GM19328 (cell line): ENCODE data around the gene FAM81A.
"Not testable (repeated sequence)": the region's sequence is repeated elsewhere in the genome, so short reads cannot be mapped to it uniquely, and the experiment has no call there.

Source experiments
- ATAC-seq: cut with Tn5 transposase; IDR thresholded peaks from one replicate; pipeline ENCODE4 v1.9.1; 2021; ENCODE audit warnings: mild to moderate bottlenecking, moderate library complexity; ENCODE audit not compliant: unreplicated experiment

The FAM81A gene

DNA sequence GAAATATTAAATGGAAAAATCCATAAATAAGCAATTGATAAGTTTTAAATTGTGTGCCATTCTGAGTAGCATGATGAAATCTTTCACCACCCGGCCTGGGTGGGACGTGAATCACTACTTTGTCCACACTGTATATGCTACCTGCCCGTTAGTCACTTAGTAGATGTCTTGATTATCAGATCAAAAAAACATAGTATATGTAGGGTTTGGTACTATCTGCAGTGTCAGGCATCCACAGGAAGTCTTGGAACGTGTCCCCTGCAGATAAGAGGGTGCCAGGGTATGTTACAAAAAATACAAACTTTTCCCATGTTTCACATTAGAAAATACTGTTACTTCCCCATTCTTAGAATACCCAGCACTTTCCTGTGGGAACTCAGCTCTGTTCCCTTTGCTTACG is 35.2 kb downstream of the FAM81A start:
- no peak for ATAC-seq

DNA sequence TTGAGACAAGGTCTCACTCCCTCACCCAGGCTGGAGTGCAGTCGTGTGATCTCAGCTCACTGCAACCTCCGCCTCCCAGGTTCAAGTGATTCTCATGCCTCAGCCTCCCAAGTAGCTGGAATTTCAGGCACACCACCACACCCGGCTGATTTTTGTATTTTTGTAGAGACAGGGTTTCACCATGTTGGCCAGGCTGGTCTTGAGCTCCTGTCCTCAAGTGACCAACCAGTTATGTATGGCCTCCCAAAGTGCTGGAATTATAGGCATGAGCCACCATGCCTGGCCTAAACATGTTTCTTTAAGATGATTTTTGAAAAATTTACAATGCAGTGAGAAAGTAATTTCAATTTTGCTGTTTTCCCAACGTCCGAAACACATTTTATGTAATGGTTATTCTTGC is 37.2 kb downstream of the FAM81A start:
- not testable (repeated sequence) for ATAC-seq

DNA sequence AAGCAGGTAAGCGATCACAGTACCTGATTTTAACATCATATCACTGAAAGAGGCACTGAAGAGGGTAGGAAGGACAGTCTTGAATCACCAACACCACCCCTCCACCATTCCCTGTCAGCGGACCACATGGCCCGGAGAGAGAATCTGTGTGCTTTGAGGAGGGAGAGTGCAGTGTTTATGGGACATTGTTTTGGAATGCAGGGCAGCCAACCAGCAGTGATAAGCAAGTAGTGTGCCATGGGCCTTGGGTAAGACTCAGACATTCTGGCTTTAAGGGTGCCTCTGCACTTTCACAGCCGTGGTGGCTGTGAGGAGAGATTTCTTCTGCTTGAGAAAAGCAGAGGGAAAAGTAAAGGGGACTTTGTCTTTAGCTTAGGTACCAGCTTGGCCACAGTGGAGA is 46.4 kb downstream of the FAM81A start:
- no peak for ATAC-seq

DNA sequence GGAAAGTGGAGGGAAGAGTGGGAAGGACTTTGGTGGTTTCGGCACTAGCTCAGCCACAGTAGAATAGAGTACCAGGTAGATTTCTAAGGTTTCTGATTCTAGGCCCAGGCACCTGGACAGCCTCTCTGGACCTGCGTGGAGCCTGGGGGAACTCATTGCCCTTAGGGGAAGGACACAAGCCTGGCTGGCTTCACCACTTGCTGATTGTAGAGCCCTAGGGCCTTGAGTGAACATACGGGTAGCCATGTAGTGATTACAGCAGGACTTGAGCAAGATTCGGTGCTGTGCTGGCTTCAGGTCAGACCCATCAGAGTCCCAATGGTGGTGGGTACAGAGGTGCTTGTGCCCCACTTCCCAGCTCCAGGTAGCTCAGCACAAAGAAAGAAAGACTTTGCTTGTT is 47.0 kb downstream of the FAM81A start:
- ATAC-seq, result no peak

DNA sequence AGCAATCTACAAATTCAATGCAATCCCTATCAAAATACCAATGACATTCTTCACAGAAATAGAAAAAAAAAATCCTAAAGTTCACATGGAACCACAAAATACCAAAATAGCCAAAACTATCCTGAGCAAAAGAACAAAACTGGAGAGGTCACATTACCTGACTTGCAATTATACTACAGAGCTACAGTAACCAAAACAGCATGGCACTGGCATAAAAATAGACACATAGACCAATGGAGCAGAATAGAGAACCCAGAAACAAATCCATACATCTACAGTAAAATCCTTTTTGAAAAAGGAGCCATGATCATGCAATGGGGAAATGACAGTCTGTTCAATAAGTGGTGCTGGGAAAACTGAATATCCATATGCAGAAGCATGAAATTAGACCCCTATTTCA is 51.5 kb downstream of the FAM81A start:
- not testable (repeated sequence) for ATAC-seq

DNA sequence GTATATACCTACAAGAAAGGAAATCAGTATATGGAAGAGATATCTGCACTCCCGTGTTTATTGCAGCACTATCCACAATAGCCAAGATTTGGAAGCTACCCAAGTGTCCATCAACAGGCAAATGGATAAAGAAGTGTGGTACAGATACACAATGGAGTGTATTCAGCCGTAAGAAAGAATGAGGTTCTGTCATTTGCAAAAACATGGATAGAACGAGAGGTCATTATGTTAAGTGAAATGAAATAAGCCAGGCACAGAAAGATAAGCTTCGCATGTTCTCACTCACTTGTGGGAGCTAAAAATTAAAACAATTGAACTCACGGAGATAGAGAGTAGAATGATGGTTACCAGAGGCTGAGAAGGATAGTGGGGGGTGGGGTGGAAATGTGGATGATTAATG is 53.1 kb downstream of the FAM81A start:
- ATAC-seq, result no peak

DNA sequence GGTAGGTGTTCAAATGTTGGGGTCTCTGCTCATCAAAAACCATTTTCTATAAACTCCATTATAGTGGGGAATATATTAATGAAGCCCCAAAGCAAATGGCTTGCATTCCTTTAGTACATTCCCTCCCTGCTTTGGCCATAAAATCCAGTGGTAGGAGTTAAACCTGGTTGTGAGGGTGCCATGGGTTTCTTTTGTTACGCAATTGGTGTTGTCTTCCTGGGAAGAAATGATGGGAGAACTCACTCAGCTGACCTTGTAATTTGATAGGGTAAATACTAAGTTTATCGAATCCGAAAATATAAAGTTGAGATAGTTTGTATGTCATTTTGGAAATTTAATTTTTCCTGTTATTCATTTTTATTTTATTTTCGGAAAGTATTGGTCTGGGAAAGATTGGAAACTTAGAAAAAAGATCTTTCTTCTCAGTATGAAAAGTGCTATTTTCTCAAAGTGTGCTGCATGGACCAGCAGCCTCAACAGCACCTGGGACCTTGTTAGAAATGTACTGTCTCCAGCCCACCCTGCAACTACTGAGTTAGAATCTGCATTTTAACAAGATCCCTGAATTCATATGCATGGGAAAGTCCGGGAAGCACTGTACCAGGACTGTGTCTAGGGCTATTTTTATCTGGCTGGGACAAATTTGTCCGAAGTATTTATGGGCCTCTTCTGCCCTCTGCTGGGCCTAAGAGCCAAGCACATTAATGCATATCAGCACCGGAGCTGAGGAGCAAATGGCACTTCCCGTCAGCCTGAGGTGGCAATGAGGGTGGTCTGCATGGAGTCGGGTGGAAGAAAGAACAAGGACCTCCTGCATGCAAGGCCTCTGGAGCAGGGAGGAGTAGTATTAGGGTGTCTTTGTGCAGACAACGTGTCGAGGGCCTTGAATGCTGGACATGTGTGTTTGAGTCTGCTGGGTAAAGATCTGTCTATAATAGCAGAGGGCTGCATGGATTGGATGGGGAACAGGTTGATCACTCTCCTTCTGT is 54.7 kb downstream of the FAM81A start:
- ATAC-seq, result no peak

DNA sequence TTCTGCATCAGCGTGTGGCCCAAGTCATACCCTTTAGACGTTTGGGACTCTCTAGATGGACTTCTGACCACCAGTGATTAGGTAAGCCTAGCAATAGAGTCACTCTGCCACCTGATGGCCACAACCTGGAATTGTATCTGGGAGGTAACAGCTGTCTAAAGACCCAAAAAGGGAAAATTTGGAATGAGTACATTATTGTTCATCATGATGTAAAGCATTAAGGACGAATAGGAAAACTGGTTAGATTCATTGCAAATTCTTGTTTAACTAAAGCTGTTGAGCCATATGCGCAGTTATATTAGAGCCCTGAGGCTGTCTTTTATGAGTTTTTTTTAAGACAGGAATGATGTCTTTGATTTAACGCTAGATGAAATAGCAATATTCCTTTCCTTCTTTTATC is 63.6 kb downstream of the FAM81A start:
- no peak for ATAC-seq

DNA sequence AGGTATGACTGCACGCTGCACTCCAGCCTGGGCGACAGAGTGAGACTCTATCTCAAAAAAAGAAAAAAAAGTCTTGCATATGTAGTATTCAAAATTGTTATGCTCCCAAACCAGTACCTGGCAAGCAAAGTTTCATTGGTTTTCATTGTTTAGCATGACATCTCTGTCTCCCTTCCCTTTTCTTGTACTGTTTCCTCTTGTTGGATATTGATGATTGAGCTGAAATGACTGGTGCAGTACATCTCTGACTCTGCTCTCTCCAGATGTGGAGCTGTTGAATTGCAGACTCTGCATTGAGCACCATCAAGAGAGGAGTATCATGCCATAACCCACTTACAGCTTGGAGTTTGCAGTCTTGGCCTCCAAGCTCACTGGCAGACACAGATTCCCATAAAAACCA is 77.2 kb downstream of the FAM81A start:
- ATAC-seq, result no peak

DNA sequence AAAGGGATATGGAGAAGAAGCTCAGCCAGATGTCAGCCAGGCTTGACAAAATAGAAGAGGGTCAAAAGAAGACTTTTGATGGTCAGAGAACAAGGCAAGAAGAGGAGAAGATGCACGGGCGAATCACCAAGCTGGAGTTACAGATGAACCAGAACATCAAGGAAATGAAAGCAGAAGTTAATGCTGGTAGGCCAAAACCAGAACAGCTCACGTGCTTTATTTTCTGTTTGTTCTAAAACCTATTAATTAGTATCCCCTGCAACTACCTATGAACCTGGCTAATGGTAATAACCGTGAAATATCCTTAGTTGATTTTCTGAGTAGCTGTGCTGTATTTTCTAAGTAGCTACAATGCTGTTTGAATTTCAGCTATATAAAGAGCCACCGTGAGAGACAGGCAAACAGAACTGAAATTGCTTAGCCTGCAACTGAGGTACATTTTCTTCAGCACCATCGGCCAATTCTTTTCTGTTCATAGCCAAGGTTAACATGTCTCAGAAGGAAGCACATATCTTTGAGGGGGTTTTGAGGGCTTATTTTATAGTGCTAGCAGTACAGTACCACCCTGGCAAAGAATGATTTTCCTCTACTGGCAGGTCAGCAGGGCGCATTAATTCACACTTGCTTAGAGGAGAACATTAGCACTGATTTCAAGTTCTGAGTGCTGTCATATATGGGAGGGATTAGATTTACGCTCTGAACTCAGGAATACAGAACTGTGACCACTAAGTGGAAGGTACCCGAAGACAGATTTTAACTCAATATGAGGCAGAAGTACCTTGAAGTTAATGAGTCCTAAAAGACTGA is 78.9 kb downstream of the FAM81A start:
- ATAC-seq, result no peak

DNA sequence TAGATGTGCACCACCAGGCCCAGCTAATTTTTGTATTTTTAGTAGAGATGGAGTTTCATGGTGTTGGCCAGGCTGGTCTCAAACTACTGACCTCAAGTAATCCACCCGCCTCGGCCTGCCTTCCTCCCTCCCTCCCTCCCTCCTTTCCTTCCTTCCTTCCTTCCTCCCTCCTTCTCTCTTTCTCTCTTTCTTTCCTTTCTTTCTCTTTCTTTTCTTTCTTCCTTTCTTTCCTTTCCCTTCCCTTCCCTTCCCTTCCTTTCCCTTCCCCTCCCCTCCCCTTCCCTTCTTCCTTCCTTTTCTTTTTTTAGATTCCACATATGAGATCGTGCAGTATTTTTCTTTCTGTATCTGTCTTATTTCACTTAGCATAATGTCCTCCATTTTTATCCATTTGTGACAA is 81.3 kb downstream of the FAM81A start:
- no peak for ATAC-seq

DNA sequence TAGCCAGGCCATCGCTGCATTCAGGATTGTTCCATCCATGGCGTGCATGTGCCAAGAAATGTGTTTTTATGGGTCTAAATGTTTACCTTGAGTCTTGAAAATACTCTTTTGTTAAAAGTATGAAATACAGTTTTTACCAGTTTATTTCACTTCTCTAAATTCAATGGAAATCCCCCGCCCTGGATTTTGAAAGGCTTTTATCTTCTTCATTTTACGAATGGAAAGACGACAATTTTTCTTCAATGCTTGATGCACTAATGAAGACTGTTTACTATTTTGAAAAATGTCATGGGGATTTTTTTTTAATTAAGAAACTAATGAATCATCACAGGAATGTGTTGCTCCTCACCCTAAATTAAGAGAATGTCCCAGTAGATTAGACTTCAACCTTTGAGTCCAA is 83.5 kb downstream of the FAM81A start:
- no peak for ATAC-seq

DNA sequence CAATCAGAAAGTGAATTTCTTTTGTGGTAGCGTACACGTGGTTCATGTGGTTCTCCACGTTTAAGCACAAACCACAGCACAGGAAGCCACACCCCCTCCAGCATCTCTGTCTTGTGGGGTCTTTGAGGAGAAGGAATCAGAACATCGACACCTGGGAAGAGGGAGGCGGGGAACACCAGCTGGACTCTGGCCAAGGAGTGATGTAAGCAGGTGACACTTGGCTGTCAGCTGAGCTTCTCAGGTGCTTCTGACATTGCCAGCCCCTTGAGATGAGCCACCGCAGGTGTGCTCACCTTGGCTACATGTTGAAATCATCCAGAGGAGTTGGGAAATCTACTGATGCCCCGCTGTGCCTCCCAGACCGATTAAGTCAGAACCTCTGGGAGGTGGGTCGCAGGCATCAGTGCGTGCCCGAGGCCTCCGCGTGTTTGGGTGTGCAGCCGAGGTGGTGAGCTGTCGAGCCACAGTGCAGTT is 85.0 kb downstream of the FAM81A start:
- no peak for ATAC-seq

DNA sequence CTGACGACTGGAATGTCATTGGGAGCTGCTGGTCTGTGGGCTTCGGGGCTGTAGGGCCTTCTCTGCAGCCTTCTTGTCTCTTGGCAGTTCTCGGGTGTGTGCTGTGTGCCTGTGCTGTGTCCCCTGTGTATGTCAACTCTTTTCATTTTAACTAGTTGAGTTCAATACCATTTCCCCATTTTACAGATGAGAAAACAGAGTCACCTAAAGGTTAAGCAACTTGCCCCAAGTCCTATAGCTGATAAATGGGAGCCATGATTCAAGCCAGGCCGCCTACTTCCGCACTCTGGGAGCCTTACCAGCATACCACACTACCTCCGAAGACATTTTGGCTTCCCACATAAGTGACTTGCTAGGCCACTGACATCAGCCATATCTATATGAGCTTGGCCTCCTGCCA is 85.7 kb downstream of the FAM81A start:
- ATAC-seq, result no peak

DNA sequence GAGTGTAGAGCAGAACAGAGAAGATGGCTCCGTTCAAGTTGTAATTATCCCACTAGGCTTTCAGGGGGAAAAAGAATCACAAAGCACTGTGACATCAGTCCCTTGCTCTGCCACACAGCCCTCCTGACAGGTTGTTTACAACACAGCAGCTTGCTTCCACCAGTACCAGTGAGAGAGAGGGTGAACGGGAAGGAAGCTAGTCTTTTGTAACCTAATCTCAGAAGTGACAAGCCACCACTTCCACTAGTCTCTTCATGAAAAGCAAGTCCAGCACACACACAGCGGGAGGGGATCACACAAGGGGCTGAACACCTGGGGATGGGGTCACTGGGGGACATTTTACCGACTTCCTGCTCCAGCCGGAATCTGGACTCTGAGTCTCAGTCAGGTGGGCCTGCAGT is 86.3 kb downstream of the FAM81A start:
- ATAC-seq, result no peak

DNA sequence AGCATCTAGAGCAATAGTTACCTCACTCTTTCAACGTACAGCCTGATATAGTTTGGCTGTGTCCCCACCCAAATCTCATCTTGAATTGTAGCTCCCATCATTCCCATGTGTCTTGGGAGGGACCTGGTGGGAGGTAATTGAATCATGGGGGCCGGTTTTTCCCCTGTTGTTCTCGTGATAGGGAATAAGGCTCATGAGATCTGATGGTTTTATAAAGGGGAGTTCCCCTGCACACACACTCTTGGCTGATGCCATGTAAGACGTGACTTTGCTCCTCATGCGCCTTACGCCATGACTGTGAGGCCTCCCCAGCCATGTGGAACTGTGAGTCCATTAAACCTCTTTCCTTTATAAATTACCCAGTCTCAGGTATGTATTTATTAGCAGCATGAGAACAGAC is 88.5 kb downstream of the FAM81A start:
- ATAC-seq, result not testable (repeated sequence)

DNA sequence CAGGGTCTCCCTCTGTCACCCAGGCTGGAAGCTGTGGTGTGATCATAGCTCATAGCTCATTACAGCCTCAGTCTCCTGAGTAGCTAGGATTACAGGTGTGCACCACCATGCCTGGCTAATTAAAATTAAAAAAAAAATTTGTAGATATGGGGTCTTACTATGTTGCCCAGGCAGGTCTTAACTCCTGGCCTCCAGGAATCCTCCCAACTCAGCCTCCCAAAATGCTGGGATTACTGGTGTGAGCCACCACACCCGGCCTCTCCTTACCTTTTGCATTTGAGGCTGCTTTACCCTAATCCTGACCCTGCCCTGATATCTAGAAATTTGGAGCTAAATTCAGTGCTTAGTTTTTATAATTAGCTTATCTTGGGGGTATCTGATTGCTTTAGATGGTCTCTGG is 90.4 kb downstream of the FAM81A start:
- ATAC-seq, result no peak

DNA sequence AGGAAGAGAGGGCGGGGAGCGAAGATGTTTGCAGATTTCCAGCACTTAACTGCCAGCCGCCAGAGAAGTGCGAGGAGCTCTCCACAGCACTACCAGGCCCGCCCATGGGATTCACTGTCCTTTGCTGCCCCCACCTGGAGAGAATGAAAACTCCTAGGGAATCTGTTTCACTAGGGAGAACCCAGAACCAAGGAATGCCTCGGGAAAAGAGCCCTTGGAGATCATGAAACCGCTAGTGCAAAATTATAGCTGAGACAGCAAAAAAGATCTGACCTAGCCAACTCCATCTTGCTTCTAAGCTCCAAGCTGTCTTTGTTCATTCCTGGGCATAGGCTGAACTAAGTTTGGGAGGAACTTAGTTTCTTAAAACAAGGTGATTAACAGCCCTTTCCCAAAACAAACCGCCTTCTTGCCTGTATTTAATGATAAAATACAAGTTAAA is 91.0 kb downstream of the FAM81A start:
- no peak for ATAC-seq

DNA sequence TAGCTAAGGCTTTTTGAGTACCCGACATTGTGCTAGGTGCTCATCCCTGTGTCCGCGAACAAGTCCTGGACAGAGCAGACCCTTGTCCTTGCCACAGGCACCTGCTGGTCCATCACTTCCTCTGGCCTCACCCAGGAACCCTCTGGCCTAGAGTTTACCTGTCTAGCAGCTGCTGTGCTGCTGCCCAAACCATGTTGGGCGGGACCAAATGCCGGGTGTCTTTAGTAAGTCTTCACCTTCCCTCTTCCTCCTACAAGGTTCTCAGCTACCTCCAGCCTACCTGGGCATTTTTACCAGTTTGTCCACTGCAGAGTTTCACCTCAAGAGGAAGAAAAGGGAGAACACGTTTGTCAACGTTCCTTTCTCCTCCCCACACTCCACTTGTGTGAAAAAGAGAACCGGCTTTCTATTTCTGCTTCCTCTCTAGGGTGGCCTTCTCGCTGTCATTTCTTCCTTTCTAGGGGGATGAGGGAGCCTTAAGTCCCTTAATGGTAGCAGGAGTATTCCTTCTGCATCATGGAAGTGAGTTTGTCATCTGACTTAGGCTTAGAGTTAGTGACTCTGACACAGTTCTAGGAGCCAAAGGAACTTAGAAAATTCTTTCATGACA is 93.2 kb downstream of the FAM81A start:
- no peak for ATAC-seq

DNA sequence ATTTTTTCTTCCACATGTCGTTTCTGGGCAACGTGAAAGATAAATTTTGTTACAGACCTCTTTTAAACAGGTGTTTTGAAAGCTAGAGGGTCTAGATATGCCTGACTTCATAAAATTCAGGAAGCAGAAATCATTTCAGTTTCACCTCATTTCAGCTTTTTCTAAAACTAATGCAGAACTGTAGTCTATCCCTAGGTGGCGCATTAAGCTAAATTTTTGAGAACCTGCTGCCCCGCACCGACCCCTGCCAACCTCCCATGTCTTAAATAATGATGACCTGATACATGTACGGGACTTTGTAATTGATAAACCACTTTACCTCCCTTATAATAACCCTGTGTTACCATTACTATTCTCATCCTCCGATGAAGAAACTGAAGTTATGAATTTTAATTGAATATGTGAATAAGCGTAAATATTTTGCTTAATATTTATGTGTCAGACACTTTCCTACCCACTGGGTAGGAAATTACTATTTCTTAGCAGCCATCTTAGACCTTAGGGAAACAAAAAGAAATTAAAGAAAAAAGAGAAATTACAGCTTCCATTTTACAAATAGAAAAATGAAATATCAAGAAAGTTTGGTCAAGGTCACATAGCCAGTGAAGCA is 94.9 kb downstream of the FAM81A start:
- no peak for ATAC-seq

DNA sequence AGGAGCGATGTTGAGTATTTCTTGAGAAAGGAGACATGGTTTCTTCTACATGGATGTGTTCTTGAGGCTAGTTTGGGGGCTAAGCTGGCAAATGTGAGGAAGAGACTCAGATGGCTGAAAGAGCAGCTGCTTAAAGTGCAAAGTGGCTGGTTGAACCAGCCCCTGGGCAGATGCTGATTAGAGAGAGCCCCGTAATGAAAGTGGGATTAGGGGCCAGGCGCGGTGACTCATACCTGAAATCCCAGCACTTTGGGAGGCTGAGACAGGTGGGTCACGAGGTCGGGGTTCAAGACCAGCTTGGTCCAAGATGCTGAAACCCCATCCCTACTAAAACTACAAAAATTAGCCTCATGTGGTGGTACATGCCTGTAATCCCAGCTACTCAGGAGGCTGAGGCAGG is 98.6 kb downstream of the FAM81A start:
- ATAC-seq, result no peak
